ENCODE measurements around the gene PIK3AP1.

DNA sequence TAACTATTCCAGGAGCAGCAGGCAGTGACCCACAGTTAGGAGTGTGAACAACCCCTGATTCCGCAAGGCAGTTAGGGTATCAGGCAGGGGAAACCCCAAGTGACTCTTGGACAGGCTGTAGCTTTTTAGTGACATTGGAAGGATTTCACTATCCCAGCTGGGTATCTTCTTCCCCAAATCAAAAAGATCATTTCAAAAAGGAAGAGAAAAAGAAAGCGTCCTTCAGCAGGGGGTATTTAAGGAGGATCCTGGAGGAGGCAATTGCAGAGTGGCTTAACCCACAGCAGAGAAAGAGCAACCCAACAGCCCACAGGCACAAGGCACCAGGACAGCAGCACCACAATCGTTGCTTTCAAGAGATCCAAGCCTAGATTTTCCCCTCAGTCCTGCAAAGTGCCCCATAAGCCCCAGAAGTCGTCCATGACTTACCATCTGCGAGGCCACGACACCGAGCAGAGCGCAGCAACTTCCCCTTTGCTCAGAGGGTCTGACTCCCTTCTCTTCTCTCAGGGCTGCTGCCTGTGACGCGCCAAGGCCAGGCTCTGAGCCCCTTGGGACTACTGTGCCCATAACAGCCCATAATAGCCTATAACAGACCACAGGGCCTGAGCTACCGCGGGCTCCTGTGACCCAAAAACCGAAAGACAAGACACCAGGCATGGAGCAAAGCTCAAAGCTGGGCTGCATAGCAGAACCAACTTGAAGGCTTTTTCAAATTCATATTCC lies 19.8 kb downstream of the PIK3AP1 start:
- TF ChIP-seq, protein P1, sequence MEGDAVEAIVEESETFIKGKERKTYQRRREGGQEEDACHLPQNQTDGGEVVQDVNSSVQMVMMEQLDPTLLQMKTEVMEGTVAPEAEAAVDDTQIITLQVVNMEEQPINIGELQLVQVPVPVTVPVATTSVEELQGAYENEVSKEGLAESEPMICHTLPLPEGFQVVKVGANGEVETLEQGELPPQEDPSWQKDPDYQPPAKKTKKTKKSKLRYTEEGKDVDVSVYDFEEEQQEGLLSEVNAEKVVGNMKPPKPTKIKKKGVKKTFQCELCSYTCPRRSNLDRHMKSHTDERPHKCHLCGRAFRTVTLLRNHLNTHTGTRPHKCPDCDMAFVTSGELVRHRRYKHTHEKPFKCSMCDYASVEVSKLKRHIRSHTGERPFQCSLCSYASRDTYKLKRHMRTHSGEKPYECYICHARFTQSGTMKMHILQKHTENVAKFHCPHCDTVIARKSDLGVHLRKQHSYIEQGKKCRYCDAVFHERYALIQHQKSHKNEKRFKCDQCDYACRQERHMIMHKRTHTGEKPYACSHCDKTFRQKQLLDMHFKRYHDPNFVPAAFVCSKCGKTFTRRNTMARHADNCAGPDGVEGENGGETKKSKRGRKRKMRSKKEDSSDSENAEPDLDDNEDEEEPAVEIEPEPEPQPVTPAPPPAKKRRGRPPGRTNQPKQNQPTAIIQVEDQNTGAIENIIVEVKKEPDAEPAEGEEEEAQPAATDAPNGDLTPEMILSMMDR (IDR thresholded peaks at IDR 0.05 in 2 of 3, conservative IDR thresholded peaks at IDR 0.05 in 1 of 3; ENCODE audit: control insufficient read depth in 2 of 3, extremely low read depth in 1 of 3, insufficient read depth in 1 of 3, low read depth in 3 of 3, low read length in 3 of 3): no peak
- TF ChIP-seq POLR2A (IDR thresholded peaks at IDR 0.05; ENCODE audit: low read depth, low read length) (peak; percentile 87), TCF12 (IDR thresholded peaks at IDR 0.05; ENCODE audit: low read depth, low read length) (no peak), CHD2 (IDR thresholded peaks at IDR 0.05; ENCODE audit: borderline replicate concordance, low read depth, low read length) (peak; percentile 64; the same call in 1 of the 2 replicates), SREBF1 (IDR thresholded peaks at IDR 0.05; ENCODE audit: low read length) (0 out of 2 replicates have a peak, but pooled peaks have one; percentile 35), EZH2 (IDR thresholded peaks at IDR 0.05; ENCODE audit: borderline replicate concordance, control insufficient read depth, low read depth, low read length) (no peak), PML (IDR thresholded peaks at IDR 0.05; ENCODE audit: low read length) (no peak; the same call in 1 of the 2 replicates)

All from GM12878 (cell line).